SU-DHL-6 (cell line): ENCODE measurements around the gene TMC3.

Source experiments
- EZH2phosphoT487 ChIP-seq: fragments of 200-600 bp; sonication (generic), shearing (Covaris generic); conservative IDR thresholded peaks from 2 replicates; pipeline ENCODE4 v1.6.1; 2018; ENCODE audit warnings: mild to moderate bottlenecking, antibody characterized with exemption, low read length, moderate library complexity, mixed read lengths
- TF ChIP-seq, protein P1 (sequence below): fragments of 200-600 bp; sonication (generic); IDR thresholded peaks from one replicate; pipeline ENCODE4 v1.5.1; 2017; ENCODE audit warnings: antibody characterized with exemption, mild to moderate bottlenecking, low read length, moderate library complexity; ENCODE audit not compliant: insufficient read depth, poor library complexity, severe bottlenecking

GRCh38 chr15:81398910-81399551, 25.0 kb upstream of the TMC3 start:
- TF ChIP-seq, protein P1, sequence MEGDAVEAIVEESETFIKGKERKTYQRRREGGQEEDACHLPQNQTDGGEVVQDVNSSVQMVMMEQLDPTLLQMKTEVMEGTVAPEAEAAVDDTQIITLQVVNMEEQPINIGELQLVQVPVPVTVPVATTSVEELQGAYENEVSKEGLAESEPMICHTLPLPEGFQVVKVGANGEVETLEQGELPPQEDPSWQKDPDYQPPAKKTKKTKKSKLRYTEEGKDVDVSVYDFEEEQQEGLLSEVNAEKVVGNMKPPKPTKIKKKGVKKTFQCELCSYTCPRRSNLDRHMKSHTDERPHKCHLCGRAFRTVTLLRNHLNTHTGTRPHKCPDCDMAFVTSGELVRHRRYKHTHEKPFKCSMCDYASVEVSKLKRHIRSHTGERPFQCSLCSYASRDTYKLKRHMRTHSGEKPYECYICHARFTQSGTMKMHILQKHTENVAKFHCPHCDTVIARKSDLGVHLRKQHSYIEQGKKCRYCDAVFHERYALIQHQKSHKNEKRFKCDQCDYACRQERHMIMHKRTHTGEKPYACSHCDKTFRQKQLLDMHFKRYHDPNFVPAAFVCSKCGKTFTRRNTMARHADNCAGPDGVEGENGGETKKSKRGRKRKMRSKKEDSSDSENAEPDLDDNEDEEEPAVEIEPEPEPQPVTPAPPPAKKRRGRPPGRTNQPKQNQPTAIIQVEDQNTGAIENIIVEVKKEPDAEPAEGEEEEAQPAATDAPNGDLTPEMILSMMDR, result no peak
- TF ChIP-seq EZH2phosphoT487, result no peak
